HG03039 (cell line): ENCODE results near the gene MEN1.
"Not testable (repeated sequence)": the region's sequence is repeated elsewhere in the genome, so short reads cannot be mapped to it uniquely, and the experiment has no call there.

Source experiments
- ATAC-seq: cut with Tn5 transposase; IDR thresholded peaks from one replicate; pipeline ENCODE4 v1.9.1; 2021; ENCODE audit warnings: mild to moderate bottlenecking, moderate library complexity; ENCODE audit not compliant: unreplicated experiment

Gene MEN1

DNA sequence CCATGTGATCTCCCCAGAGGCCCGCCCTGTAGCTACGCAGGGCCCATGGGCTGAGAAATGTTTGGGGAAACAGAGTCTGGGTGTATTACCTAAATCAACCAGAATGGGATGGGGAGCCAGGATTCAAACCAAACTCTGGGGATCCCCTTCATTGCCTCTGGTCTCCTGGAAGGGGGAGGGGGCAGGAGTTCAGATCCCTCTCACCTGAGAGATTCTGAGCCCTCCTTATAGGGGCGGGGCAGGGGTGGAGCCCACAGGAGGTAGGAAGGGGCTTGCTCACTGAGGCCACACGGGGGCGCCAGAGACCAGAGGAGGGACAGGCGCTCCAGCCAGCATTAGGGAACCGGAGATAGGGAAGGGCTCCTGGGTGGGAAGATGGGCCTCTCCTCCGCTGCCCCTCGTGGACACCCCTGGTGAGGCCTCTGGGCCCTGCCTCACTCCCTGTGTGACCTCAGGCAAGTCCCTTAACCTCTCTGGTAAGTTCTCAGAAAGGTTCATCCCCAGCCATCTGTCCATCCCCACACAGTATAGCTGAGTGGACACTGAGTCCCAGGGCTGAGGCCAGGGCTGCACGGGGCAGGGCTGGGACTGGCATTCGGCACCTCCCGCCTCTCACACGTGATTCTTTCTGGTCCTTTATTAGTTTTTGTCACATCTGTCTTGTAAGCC is 36.8 kb upstream of the MEN1 start:
- no peak for ATAC-seq

DNA sequence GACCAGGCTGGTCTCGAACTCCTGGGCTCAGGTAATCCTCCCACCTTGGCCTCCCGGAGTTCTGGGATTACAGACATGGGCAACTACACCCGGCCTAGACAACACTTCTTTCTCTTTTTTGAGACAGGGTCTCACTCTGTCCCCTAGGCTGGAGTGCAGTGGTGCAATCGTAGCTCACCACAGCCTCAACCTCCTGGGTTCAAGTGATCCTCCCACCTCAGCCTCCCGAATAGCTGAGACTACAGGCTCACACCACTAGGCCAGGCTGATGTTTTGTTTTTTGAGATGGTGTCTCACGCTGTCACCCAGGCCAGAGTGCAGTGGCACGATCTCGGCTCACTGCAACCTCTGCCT is 35.4 kb upstream of the MEN1 start:
- not testable (repeated sequence) for ATAC-seq

DNA sequence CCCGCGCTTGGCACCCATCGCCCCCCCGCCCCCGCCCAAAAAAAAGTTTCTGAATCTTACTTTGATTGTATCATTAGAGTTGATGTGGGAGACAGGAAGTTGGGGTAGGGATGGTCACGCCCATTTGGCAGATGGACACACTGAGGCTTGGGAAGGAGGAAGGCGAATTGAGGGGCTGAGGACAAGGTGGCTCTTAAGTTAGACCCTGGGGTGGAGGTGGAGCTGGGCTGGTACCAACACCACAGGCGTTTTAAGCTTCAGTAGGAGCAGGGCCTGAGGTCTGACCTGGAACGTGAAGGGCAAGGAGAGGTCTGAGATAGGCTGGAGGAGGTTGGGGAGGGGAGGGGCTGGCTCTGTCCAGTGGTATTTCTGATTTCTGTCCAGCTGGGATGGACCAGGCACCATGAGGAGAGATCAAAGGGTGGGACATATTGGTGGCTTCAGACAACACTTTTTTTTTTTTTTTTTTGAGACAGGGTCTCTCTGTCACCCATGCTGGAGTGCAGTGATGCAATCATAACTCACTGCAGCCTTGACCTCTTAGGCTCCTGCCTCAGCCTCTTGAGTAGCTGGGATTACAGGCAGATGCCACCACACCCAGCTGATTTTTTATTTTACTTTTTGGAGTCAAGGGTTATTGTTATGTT is 34.9 kb upstream of the MEN1 start:
- ATAC-seq = no peak

DNA sequence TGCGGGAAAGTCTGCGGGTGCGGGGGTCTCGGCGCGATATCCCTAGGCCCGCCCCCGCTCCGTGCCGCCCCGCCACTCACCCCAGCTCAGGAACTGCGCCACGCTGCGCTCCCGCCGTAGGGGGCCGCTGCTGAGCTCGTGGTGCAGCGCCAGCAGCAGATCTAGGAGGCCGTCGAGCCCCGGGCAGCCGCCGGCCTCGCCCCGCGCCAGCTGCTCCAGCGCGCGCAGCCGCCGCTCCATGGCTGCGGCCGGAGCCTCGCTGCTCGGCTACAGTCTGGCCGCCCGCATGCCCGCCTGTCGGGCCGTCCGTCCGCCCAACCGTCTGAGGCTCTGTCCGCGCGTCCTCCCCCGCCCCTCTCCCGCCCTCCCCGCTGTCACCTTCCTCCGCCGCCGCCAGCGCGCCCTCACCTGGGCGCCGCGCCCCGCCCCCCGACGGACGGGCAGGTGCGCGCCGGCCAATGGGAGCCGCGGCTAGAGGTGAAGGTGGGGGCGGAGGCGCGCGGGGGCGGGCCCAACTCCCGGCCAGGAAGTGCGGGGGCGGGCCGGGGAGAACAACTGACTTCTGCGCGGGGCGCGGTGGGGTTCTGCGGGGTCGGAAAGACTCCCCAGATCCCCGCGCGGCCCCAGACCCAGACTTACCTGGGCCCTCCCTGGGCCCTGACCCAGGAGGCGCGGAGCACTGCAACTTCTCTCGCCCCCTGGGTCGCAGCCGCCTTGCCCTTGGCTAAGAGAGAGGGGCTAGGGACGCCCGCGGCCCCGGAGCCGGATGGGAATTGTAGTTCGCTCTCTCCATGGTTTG is 34.2 kb upstream of the MEN1 start, which contains the start of gene CDC42BPG:
TSS of gene CDC42BPG (minus strand) at position 324 of the 799 bp plus-strand sequence. CDS start at position 240, 84 bp downstream.
- no peak for ATAC-seq

DNA sequence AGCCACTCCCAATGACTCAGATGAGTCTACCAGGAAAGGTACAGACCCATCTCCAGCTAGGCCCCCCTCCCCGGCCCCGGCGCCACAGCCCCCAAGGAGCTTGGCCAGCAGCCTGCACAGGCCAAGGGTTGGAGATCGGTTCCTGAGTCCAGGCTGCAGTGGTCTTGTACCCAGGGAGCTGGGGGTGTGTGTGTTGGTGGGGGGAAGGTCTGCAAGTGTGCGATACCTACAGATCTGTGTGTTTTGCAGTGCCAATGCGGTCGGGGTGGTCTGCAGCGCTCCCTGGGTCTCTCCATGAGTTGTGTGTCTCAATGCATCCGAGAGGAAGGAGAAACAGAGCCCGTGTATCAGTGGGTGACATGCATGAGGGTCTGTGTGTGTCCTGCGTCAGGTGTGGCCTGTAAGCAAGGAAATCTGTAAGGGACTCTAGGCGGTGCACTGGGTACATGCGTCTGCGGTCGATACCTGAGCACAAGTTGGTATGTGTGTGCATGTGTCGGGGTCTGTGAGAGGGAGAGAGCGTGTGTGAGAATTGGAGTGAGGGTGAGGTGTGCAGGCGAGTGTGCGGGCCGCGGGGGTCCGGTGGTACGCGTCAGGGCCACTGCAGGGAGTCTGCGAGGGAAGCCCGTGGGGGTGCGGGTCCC is 33.5 kb upstream of the MEN1 start:
- ATAC-seq = no peak

DNA sequence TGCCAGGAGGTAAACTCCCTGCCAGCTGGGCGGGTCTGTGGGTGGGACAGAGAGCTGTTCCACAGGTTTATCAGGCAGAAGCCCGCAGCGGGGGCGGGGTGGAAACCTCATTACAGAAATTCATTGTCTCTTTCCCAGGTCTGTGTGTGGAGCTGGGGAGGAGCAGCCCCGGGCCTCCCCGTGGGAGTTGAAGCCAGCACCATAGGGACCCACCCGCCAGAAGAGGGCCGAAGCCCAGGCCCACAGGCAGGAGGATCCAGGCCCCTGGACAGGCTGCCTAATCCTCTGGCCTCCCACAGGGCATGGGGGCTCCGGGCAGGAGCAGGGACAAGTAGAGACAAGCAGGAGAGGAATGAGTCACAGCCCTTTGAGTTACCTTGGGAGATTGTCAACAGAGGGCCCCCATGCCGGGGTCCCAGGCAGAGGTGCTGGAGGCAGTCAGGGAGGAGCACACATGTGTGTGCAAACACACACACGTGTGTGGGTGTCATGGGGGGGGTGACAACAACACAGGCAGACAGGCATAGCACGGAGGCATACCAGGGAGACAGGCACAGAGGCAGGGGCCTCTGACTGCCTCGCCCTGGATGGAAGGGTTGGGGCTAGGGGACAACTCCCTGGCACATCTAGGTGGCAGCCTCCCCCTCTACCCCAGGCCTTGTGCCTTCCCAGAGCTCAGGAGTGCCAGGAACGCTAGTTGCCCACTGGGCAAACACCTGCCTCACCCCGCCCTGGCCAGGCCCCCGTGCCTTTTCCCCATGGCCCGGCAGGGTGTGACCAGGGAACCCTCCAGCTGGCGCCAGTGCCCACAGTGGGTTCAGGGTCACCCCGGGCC is 32.7 kb upstream of the MEN1 start:
- ATAC-seq = no peak

DNA sequence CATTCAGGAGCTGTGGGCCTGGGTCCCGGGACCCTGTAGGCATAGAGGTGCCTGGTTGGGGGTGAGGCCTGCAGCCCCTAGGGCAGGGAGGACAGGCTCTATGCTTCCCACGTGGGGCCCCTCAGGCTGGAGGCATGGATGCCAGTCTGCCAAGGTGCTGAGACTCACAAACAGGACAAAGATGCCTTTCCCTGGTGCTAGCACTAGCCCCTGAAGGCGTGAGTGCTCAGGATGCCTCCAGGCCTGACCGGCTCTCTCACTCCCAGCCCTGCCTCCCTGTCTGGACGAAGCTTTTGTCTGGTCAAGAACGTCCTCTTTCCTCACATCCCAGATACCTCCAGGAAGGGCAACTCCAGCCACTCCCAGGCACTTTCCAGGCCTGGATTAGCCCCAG is 32.0 kb upstream of the MEN1 start:
- ATAC-seq = no peak

DNA sequence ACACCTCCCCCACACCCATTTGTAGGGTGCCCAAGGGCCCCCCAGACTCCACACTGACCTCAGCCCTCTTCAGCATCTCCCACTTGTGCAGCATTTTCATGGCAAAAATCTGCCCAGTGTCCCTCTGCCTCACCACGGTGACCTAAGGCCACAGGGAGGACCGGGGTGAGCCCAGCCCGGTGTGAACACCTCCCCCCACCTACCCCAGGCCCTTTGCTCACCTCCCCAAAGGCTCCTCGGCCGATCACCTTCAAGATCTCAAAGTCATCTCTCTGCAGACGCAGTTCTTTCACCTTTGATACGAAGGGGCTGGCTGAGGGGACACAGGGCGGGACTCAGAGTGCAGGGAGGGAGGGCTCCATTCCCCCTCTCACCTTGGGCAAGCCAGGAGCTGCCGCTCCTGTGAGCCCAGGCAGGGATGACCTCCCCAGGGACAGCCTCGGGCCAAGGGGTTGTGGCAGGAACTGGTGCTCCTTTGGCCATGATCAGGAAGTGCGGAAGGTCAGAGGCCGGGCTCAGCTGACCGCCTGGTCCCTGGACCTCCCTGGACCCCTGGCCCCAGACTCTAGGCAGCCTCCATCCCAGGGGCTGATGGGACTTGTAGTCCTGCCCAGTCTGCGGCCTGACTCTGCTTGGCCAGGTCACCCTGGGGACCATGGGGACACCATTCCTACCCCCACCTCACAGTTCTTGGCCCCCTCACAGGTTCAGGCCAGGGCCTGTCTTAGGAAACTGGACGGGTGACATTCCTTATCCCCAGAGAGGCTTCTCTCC is 31.4 kb upstream of the MEN1 start:
- ATAC-seq = no peak

DNA sequence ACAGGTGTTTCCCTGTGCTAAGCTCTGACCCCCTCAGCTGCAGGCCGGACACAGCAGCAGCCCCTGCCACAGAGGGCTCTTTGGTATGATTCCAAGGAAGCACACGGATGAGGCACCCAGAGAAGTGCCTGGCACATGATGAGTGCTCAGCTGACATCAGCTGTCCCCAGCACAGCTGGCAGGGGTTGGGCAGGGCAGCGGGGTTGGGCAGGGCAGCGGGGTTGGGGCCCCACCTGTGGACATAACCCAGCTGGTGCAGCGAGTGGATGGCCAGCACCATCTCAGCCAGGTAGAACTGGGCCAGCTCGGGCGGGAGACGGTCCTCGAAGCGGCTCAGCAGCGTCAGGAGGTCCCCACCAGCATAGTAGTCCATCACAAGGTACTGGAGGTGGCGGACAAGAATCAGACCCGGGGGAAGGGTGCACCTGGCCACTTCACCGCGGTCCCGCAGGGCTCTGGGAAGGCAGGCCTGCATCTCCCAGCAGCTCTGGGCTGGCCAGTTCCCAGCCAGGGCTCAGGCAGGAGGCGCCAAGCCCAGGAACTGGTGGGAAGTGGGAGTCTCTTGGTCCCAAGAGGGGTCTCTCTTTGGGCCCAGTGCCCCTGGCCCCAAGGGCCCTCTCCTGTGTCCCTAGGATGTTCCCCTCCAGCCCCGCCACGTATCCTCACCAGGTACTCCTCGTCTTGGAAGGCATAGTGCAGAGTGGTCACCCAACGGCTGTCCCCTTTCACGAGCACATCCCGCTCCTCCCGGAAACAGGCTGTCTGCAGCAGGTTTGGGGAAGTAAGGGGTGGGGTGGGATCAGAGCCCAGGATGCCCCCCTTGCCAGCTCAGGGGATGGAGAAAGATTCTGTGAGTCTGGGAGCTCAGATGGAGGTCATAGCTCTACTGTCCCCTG is 29.8 kb upstream of the MEN1 start:
- no peak for ATAC-seq

DNA sequence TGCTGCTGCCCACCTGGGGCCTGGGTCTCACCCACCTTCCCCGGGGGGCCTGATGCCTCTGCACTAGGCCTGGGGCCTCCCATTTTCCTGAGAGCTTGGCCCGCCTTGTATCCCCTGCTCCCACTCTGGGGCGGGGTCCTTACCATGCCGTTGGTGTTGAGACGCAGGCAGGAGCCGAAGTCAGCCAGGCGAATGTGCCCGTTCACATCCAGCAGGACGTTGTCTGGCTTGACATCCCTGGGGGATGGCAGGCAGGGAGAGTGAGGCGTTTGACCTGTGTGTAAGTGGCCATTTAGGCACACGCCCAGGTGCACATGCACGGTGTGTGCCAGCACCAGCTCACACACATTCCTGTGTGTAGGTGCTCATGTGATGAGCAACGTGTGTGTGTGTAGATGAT is 29.0 kb upstream of the MEN1 start:
- no peak for ATAC-seq

DNA sequence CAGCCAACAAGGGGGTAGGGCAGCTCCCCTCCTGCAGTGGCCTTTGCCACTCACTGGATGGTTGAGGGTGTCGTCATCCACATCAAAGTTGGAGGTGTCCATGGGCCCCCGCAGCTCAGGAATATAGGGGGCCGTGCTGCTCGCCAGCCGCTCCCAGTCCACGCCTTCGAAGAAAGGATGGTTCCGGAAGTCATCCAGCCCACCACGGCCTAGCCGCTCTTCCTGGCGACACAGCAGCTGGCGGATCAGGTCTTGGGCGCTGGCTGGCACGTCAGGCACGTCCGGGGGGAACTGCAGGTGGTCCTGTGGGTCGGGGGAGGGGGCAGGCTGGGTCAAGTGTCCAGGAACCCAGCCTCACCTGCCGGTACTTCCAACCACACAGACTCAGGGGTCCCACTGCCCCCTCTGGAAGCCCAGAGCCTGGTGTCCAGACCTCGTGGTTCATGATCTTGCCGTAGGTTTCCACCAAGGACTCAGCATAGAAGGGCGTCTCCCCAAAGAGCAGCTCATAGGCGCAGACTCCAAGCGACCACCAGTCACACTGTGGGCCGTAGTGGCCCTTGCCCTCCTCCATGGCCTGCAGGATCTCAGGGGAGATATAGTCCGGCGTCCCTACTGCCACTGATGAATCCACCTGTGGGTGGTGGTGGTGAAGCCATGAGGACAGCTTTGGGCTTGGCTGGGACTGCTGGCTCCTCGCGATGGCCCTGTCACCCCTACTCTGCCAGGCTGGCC is 28.4 kb upstream of the MEN1 start:
- no peak for ATAC-seq

DNA sequence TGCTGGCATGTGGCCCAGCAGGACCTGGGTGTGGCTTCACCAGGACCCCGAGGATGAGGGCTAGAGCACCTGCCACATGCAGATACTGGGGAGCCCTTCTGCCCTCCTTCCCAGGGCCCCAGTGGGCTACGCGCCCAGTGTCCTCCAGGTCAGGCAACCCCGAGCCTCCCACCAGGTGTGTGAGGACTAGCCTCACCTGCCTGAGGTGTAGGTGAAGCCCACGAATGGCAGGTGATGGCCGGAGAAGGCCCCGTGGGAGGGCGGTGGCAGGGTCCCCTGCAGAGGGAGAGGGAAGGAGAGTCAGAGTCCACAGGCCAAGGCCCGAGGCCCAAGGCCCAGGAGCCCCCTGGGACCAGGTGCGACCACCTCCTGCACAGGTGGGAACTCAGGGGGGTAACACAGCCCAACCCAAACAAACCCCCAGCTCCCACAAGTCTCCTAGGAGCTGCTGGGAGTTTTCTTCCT is 27.6 kb upstream of the MEN1 start:
- no peak for ATAC-seq

DNA sequence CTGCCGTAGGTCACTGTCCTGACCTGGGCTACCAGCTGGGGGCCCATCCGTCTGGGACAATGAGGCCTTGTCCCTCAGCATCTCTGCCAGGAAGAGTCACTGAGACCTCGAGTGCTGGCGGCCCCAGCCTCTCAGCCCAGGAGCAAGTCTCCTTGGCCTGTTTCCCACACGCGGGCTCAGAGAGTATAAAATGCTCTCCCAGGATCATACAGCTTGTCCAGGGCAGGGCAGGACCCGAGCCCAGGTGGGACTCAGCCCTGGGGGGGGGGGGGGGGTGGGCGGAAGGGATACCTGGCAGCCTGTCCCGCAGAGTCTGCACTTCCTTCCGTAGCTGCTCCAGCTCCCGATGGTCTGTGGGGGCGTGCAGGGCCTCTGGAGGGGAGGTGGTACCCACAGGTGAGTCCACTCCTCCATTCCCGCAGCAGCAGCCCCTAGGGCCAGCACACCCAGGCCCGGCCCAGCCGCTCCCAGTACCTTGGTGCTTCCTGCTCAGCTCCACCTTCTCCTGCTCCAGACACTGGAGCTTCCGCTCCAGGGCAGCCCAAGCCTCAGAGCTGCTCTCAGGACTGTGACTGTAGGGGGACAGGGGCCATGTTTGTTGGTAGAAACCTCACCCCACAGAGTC is 26.2 kb upstream of the MEN1 start:
- no peak for ATAC-seq

DNA sequence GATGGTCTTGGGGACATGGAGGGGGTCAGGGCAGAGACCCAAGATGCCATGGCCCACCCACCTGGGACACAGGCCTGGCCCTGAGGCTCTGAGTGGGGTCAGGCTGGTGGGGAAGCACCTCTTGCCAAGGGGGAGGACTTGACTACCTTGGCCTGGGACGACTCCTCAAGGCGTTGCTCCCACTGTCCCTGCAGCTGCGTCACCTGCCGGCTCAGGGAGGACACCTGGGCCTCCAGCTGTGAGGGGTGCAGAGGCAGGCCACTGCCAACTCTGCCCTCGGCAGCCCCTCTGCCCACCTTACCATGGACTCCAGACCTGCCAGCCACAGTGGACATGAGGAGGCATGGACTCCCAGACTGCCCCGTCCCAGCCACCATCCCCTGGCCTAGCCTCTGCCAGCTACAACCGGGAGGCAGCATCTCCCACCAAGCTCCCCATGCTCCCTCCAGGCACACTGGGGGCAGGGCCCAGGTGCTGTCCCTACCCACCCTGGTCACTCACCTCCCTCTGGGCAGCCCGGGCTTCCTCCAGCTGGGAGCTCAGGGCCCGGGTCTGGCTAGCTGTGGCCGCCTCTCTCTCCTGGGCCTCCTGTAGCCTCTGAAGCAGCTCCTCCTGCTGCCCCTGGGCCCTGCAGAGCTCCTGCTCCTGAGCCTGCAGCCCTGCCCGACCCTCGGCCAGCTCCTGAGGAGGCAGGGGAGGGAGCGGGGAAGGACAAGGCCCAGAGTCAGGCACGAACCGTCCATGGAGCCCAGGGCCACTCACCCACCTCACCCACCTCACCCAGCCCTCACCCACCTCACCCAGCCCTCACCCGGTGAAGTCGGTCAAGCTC is 25.5 kb upstream of the MEN1 start:
- no peak for ATAC-seq

DNA sequence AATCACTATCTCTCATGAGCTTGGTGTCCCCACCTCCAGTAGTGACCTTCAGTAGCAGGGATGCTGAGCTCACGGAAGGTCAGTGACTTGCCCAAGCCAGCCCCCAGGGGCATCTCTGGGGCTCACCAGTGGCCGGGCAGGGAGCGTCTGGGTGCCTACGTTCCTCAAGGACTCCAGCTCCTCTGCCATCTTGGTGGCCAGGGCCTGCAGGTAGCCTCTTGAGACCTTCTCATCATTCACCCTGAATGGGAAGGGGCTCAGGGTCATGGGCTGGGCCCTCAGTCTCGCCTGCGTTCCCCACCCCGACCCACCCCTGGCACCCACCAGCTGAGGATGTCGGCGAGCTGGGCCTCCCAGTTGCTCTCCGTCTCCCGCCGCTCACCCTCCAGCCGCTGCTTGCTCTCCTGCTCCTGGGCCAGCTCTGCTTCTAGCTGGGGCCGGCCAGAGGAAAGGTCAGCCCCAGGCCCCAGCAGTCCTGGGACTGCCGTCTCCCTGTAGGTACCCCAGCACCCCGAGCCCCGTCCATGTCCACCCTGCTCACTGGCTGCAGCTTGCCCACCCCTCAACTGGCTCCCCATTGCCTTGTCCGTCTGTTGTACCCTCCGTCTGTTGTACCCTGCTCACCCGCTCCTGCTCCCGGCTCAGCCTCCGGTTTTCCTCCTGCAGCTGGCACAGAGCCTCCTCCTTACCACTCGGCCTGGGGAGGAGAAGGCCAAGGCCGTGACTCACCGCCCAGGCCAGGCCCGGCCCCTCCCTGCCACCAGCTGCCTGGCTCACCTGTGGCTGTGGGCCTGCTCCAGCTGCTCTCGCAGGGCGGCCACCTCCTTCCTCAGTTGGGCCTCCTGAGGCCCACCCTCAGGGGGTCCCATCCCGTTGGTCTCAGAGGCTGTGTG is 24.6 kb upstream of the MEN1 start:
- ATAC-seq = no peak
